HG03097 (cell line): ENCODE data around the gene PRKN.

ENCODE experiments used
- ATAC-seq: cut with Tn5 transposase; IDR thresholded peaks from one replicate; pipeline ENCODE4 v1.9.1; 2021; ENCODE audit not compliant: unreplicated experiment, low FRiP score

PRKN gene

DNA sequence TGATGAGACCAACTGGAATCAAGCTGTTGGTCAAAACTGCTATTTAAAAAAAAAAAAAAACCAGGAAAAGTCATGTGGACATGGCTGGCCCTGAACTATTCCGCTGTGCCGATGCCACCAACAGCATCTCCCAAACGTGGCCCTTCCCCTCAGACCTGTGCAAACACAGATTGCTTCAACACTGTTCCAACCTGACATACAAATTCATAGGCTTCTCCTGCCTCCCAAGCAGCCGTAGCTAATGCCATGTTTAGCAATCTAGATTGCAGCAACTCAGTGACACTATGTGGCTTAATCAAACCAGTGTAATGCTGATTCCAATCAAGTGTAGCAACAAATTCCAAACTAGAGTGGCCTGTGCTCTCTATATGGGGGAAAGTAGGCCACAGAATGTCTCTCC is 16.2 kb downstream of the PRKN start:
- no peak for ATAC-seq

DNA sequence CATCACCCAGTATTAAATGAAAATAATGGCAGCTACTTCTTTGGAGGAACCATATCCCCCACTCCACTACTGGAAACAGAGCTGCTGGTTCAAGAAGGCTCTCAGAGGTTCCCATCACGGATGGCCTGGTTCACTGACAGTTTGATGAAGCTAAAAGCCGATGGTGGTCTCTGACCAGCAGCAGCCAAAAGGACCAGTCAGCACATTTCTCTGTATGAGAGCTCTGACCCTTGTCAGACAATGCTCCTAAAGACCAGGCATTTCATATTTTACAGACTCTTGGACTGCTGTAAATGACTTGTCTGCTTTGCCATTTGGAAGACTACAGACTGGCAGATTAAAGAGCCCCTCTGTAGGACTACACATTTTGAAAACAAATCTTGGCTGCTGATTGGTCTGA is 16.6 kb downstream of the PRKN start:
- ATAC-seq: no peak

DNA sequence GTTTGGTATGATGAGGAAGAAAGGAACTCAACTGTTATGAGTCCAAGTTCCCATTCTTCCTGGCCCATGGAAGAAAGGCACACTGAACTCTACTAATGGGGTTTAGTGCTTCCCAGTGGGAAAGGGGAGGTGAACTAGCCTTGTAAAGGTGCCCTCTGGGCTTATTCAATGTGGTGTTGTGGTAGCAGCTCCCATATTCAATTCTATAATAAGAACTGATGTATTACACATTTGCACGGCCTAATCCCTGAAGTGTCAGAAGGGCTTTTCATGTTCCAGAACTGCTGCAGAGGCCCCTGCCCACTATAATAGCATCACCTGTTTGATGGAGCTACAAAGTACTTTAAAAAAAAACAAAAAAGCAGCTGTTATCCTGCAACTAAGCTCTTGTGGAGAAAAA is 17.1 kb downstream of the PRKN start:
- no peak for ATAC-seq

DNA sequence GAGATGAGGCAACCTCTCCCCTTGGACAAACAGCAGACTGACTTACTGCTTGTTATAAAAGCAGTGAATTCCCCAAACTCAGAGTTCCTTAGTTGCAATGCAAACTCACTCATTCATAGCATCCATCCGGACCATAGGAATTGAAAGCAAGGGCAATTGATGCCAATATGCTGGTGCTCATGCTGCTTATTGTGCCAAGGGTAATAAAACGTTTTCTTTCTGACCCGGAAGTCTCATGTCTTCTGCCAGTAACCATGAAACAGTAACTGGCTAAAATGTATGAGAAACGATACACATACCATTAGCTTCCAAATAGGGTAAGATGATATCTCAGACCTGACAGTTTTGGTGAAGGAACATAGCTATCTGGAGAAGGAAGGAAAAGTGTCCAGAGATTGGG is 18.1 kb downstream of the PRKN start:
- no peak for ATAC-seq

DNA sequence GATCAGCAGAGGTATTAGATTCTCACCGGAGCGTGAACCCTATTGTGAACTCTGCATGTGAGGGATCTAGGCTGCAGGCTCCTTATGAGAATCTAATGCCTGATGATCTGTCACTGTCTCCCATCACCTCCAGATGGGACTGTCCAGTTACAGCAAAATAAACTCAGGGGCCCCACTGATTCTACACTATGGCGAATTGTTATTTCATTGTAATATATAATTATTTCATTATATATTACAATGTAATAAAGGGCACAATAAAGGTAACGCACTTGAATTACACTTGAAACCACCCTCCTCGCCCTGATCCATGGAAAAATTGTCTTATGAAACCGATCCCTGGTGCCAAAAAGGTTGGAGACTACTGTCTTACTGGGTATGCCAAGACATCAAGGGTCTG is 18.6 kb downstream of the PRKN start:
- no peak for ATAC-seq

DNA sequence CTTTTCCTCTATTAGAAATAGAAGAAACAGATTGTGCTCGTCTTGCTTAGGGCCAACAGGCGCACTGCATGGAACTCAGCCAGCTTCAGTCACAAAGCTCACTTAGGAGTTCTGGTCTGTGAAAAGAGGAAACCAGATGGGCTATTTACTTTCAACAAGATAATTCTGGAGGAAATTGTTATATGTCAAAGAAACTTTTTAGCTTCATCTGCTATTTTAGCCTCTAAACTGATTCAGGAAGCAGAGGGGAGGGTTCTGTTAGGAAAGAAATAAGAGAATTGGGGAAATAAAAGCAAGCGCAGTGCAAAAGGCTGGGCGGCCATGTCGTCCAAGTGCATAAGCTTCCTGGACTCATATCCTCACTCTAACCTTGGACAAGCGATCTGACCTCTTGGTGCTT is 21.3 kb downstream of the PRKN start:
- no peak for ATAC-seq

DNA sequence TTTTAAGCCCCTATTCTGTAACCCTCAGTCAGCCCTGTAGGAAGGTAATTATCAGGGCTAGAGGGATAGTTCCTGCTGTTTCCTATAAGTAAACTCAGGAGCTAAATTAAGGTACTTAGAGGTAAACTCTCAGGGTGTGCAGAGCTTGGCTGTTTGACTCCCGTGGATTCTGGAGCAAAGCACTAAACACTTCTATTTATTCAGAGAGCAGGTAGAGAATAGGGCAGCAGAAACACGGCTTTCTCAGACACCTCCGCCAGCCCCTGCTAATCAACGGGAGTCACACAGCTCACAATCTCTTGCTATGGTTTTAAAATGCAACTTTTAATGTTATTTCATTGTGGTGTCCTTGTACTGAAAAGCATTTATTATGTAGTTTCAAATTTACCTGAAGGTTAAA is 21.8 kb downstream of the PRKN start:
- ATAC-seq: no peak

DNA sequence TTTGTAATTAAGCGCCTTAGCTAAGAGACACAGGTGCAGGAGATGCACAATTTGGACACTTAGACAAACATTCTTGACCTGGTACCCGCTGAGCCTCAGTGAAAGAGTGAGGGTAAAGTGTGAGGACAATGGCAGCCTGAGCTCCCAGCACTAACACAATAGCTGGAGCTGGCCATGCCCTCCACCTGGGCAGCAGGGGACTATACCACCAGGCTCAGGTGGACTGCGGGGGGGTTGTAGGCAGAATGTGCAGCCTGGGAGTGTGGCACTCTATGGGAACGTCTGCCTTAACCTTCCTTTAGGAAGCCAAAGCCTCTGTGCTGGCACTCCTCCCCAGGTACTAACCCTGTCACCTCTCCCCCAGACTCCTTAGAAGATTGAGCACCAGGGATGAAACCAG is 23.6 kb downstream of the PRKN start:
- ATAC-seq: no peak

DNA sequence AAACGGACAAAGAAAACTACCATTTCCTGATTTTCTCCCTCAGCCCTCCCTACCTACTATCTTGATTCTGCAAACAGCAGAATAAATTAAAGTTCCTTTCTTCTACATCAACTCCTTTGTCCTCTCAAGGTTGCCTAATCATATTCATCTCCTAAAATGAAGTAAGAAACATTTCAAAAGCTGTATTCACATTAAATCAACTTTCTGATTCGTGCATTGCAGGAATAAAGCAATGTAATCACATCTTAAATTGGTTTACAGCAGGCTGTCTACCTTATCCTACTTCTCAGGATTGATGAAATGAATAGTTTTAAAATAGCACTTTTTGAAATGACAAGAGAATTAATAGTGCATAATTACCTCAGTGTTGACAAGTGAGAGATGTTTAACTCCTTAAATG is 25.1 kb downstream of the PRKN start:
- no peak for ATAC-seq

DNA sequence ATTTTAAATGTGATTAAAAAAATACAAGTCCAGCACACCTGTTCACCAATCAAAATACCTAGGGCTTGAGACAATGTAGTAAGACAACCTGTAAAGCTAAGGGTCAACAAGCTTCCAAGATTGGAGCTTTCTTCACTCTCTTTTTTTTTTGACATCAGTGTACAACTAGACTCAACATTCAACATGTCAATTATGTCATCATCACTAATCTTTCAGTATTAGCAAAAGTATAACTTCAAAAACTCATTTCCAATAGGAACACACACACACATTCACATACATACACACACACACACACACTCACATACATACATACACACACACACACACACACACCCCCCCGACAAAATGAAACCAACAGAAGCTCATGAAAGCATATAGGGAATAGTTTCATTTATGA is 26.0 kb downstream of the PRKN start:
- ATAC-seq: no peak

DNA sequence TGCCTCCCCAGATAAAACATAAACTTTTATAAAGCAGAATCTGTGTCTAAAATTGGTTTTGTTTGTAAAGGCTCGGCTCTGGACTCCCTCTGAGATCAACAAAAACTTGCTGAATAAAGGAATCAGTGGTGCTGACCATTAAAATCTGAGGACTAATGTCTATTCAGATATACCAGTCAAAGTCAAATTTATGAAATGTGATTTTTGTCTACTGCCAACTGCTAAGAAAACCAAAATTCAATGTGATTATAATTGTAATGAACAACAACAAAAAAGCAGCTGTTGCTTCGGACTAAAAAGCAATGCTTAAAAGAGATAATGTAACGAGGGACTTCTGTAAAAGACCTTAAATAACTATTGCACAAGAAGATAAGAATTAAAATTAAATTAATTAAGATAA is 26.6 kb downstream of the PRKN start:
- no peak for ATAC-seq

DNA sequence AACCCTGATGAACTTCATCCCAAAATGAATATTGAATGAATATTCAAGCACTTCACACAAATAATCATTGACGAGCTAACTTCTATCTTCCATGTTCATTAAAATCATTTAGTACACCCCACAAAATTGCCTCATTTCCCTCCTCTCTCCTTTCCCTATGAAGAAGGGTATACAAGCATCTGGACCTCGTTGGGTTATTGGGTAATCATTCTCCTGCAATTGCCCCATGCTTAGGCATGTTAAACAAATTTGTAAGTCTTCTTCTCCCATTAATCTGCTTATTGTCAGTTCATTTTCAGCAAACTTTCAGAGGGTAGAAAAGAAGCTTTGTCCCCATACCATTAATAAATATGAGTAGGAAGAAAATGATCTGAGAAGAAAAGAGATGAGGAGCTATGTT is 27.6 kb downstream of the PRKN start:
- no peak for ATAC-seq

DNA sequence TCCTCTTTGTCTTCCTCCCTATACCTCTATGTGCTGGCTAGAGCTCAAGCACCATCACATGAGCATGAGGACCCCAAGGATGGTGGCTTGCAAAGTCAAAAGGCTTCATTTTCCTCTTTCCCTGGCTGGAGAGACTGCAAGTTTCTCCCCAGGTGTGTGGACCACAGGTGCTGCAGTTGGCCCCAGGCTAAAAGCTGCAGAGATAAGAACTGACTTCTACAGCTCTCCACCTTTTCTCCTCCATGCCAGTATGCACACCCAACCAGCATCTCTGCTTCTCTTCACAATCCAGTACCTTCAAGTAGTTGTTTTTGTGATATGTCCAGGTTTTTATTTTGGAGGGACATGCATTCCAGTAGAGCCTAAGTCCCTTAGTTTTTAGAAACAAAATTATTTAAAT is 29.1 kb downstream of the PRKN start:
- ATAC-seq: no peak

DNA sequence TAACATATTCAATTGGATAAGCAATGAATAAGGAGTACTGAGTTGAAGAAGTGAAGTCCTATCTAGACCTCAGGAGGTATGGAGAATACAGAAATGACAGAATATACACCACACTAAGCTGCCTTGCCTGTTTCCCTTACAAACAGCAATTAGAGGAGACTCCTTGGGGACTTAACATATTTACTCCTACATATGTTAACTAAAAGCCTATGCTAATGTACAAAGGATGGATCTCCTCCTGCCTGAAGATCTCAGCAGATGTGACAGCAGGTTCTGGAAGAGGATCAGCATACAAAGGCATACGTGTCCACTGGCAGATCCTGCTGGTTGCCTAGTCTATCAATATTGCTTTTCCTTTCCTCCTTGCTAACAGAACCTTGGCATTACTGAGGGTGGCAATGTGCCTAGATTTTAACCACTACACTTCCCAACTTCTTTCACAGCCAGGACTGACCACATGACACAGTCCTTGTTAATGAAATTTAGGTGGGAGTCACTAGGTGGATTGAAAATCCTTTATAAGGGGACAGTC is 29.6 kb downstream of the PRKN start:
- ATAC-seq: no peak

DNA sequence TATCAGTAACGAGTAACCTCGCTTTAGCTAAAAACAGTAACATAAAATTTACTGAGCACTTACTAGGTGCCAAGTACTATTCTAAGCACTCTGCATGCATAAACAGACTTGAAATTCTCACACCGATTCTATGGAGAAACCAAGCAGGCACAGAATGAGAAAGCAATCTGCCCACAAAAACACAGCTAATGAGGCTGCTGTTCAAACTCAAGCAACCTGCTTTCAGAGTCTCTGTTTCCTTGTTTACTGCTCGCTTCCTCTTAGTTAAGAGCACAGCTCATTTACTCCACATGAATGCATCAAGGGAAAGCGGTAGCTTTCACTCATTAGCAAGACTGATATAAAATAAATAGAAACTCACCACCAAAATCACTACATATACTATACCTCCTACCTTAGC is 37.4 kb downstream of the PRKN start:
- ATAC-seq: no peak

DNA sequence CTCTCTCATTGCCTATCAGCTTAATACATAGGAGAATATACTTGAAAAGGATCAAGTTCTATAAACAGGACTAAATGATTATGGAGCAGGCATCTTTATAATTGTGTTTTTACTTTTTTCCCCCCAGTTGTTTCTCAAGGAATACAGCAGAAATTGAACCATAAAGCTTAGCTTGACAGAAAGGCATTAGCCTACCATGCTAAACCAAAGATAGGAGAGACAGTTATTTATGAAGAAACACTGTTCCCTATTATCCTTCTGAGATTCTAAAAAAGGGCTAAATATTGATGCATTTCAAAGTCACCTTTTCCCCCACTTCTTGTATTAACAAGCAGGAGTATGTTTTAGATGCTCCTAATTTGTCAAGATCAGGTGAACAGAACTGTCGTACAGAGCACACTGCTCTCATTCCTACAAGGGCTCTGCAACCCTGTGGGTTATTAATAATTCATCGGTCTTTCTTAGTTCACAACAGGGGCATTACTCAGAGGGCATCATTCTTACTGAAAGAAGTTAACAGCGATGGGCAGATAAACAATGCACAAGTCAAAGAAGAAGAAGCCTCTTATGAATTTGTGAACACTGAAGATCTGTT is 38.7 kb downstream of the PRKN start:
- no peak for ATAC-seq

DNA sequence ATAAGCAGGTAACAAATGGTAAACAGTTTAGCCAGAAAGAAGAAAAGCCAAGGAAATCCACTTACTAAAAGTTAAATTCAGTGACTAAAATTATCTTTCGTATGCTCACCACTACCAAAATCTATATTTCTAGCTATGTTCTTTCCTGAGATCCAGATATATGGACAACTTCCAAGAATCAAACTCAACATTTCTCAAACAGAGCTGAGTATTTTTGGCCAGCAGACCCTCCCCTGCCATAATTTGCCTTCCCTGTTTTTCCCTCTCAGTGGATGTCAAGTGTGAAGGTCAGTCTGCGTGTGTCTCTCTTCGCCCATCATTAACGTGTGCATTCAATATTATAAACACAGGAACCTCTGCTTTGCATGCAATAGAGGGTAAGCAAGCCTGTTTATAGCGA is 42.0 kb downstream of the PRKN start:
- no peak for ATAC-seq

DNA sequence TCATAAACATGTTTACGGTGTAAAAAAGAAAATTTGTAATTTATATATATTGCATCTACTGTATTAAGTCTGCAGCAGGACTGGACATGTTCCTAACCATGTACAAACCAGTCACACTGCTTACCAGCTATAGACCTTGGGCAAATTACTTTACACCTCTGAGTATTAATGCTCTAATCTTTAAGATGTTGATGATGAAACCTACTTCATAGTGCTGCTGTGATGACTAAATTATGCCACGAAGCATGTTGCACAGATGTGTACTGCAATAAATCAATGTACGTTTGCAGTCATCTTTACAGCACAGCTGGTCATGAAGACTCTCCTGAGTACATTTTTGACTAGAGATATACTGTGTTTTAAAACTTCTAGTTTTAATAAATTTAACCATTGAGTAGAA is 42.6 kb downstream of the PRKN start:
- no peak for ATAC-seq

DNA sequence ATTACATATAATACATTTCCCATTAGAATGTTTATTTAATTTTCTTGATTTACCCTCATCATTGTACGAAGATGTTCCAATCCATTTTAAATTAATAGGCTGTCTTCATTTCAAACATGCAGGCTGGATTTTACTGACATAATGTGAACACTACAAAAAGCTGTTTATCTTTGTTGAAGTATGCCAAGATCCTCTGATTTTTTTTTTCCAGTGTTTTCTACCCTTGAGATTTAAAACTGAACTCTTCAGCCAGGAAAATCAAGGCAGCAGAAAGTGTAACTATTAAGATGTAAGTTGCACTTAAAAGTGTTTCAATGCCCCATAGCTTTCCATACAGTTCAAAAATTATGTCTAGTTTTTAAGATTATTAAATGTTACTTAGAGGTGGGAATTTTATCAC is 43.5 kb downstream of the PRKN start:
- ATAC-seq: no peak

DNA sequence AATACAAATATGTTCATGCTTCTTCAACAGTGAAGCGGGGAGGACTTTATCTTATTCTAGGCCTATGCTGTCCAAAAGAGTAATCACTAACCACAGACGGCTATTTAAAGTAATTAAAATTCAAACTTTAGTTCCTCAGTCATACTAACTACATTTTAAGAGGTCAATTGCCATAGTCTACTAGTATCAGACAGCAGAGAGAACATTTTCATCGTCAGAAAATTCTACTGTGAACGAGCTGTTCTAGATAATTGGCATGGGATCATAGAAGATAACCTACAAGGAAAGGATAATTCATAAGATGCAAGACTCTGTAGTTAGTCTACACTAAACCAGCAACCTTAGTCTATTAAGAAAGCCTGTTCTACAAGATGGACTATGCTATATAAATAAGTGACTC is 44.4 kb downstream of the PRKN start:
- no peak for ATAC-seq

DNA sequence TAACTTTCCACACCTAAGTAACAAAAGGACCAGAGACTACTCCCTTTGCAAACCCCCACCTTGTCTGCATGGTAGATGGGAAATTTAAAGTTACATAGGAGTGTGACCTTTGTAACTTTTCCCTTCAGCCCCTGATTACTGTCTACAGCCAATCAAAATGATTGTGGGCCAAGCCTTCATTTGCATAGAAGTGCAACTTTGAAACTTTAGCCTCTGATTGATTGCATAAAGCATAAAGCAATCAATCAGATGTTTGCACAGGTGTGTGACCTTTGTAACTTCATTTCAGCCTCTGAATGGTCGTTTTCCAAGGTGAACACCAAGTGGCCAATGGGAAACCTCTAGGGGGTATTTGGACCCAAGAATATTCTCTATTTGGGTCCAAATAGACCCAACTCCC is 46.1 kb downstream of the PRKN start:
- ATAC-seq: no peak

DNA sequence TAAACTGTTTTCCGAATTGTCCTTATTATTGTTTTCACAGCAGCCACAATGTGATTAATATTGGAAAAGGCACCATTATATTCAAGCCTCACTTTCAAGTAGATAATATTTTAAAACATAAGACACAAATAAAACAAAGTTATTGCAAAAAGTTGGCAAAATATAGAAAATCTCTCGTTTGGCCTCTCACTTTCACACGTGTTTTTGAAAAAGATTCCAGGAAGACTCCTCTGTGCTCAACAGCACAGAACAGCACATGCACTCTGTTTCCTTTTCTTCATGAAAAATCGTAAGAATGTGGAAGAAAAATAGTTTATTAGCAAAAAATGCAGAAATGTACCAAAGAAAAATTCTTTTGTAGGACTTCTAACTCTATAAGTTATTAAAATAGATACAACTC is 46.7 kb downstream of the PRKN start:
- no peak for ATAC-seq

DNA sequence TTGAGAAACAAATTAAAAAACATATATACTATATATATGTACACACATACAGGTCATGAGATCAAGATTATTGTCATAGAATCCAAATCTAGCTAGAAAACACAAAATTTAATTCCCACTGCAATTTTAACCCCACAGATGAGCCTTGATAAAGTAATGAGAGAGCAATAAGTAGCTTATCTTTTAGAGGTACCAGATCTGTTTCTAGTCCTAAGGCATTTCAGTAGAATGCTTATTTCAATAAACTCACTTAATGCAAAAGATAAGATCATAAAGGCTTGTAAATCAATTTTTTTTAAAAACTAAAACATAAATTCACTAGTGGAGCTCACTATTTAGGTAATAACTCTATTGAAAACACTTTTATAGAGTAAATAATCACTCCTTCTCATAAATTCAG is 47.2 kb downstream of the PRKN start:
- no peak for ATAC-seq
